Keratinocyte (primary cell): ENCODE results near the gene ATP8A2. TPM values are rescaled to one million over a fixed set of nuclear protein-coding genes. Genes with fewer than 3 reads are reported as not detected.

ENCODE experiments used
- DNase-seq: peaks from one replicate; pipeline ENCODE4 v3.0.0-alpha.2; 2011; ENCODE audit warnings: low read depth, missing footprints, low spot score
- FAIRE-seq: peaks from 2 replicates; lab custom pipeline; 2011; peaks lifted over from hg19 to GRCh38; lab: Jason Lieb, UNC
- H2AFZ ChIP-seq: 2 replicates; pipeline ENCODE4 v1.6.0; 2012; ENCODE audit warnings: low read length, control low read depth, inconsistent platforms; ENCODE audit not compliant: control insufficient read depth
- H3K27ac ChIP-seq: 2 replicates; pipeline ENCODE4 v1.5.1; 2011; ENCODE audit warnings: low read length; ENCODE audit not compliant: control insufficient read depth, insufficient read depth
- H3K27me3 ChIP-seq: 3 replicates; pipeline ENCODE4 v1.6.0; 2011; ENCODE audit warnings: low read length; ENCODE audit not compliant: control insufficient read depth, insufficient read depth; ENCODE audit errors: extremely low read depth
- H3K36me3 ChIP-seq, 2 experiments: 2 replicates in 1 of 2; 3 replicates in 1 of 2; pipeline ENCODE4 v1.5.1; 2011; ENCODE audit warnings: low read length in 2 of 2, mild to moderate bottlenecking in 1 of 2; ENCODE audit not compliant: control insufficient read depth in 2 of 2, insufficient read depth in 2 of 2; ENCODE audit errors: extremely low read depth in 1 of 2
- H3K4me1 ChIP-seq: 3 replicates; pipeline ENCODE4 v1.5.1; 2011; ENCODE audit warnings: low read length; ENCODE audit not compliant: control insufficient read depth, insufficient read depth; ENCODE audit errors: extremely low read depth
- H3K4me2 ChIP-seq: 3 replicates; pipeline ENCODE4 v1.6.0; 2011; ENCODE audit warnings: low read depth, low read length; ENCODE audit not compliant: control insufficient read depth, insufficient read depth; ENCODE audit errors: extremely low read depth
- H3K4me3 ChIP-seq, 3 experiments: fragments of 200-600 bp in 1 of 3; sonication (generic) in 1 of 3; 2 replicates in 2 of 3; 3 replicates in 1 of 3; pipeline ENCODE4 v1.5.1; 2011 to 2016; ENCODE audit warnings: low read length in 3 of 3, mild to moderate bottlenecking in 3 of 3, control low read depth in 2 of 3, inconsistent platforms in 1 of 3, low read depth in 1 of 3, mixed read lengths in 1 of 3, mixed run types in 1 of 3, moderate library complexity in 1 of 3; ENCODE audit not compliant: control insufficient read depth in 2 of 3, insufficient read depth in 2 of 3; ENCODE audit errors: extremely low read depth in 1 of 3
- H3K79me2 ChIP-seq: 2 replicates; pipeline ENCODE4 v1.6.0; 2012; ENCODE audit warnings: low read length; ENCODE audit not compliant: control insufficient read depth, insufficient read depth
- H3K9ac ChIP-seq: 3 replicates; pipeline ENCODE4 v1.6.0; 2011; ENCODE audit warnings: low read length; ENCODE audit not compliant: control insufficient read depth, insufficient read depth; ENCODE audit errors: extremely low read depth
- H3K9me1 ChIP-seq: 3 replicates; pipeline ENCODE4 v1.6.0; 2011; ENCODE audit warnings: low read length; ENCODE audit not compliant: control insufficient read depth, insufficient read depth; ENCODE audit errors: extremely low read depth
- H3K9me3 ChIP-seq: 2 replicates; pipeline ENCODE4 v1.5.1; 2012; ENCODE audit warnings: low read depth, low read length; ENCODE audit not compliant: control insufficient read depth
- H4K20me1 ChIP-seq: 3 replicates; pipeline ENCODE4 v1.6.0; 2011; ENCODE audit warnings: low read length; ENCODE audit not compliant: control insufficient read depth, insufficient read depth; ENCODE audit errors: extremely low read depth
- EZH2 ChIP-seq: IDR thresholded peaks from one replicate; pipeline ENCODE4 v1.6.1; 2012; ENCODE audit warnings: inconsistent platforms, mild to moderate bottlenecking, low read length, moderate library complexity
- dilution Hi-C: fragments of 300-500 bp; cut with MboI; formaldehyde crosslinking; loops from one replicate; pipeline ENCODE4 v1.7.0; 2020; ENCODE audit warnings: low sequenced_read_pairs; ENCODE audit not compliant: extremely low pct_ligation_motif_present
- polyA plus RNA-seq, 5 experiments: library from polyadenylated mRNA; depleted of rRNA in 3 of 5; stranded (reverse) in 3 of 5; stranded (forward) in 1 of 5; unstranded in 1 of 5; fragments of >200 nt; gene quantifications; 1 replicate in 1 of 5; 2 replicates in 3 of 5; 3 replicates in 1 of 5; pipeline versions ENCODE4 v1.2.1 to v1.2.3, GENCODE V29; 2011 to 2012; ENCODE audit warnings: missing spikeins in 2 of 5, low read depth in 1 of 5, low replicate concordance in 1 of 5
- TF ChIP-seq, protein P1 (sequence below), 3 experiments: IDR thresholded peaks in 1 of 3; conservative IDR thresholded peaks in 1 of 3; optimal IDR thresholded peaks in 1 of 3; 2 replicates in 2 of 3; 3 replicates in 1 of 3; pipeline versions ENCODE3 to v1.5.1; 2011; ENCODE audit warnings: low read length in 3 of 3, mild to moderate bottlenecking in 3 of 3, moderate library complexity in 2 of 3, control low read depth in 1 of 3, inconsistent platforms in 1 of 3; ENCODE audit not compliant: insufficient read depth in 2 of 3; ENCODE audit errors: extremely low read depth in 1 of 3

Gene ATP8A2
- polyA plus RNA-seq, 1 donor (not counting 4 experiments of a cell fraction or from before 2014, with no cell fraction given), result 0.16 TPM

DNA sequence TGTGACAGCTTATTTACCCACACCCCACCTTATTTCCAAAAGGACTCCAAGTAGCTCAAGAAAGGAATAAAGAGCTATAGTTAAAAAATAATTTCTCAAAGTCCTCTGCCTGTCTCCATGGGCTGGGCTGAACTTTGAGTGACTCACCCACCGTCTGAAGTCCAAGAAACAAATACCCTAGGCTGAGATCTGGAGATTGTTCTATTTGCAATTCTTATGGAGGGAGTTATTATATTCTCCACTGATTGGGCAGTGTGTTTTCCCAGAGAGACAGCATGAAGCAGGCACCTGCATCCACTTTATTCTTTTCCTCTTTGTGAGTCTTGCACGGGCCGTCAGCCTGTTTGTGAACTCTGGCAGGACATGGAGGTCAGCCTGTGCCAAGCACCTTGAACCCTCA lies 616.9 kb downstream of the ATP8A2 start:
- no peaks in the 10 kb centered on the region for H3K9me1 ChIP-seq
- no peaks in the 10 kb centered on the region for H3K4me1 ChIP-seq
- no peak for TF ChIP-seq EZH2
- TF ChIP-seq, protein P1, sequence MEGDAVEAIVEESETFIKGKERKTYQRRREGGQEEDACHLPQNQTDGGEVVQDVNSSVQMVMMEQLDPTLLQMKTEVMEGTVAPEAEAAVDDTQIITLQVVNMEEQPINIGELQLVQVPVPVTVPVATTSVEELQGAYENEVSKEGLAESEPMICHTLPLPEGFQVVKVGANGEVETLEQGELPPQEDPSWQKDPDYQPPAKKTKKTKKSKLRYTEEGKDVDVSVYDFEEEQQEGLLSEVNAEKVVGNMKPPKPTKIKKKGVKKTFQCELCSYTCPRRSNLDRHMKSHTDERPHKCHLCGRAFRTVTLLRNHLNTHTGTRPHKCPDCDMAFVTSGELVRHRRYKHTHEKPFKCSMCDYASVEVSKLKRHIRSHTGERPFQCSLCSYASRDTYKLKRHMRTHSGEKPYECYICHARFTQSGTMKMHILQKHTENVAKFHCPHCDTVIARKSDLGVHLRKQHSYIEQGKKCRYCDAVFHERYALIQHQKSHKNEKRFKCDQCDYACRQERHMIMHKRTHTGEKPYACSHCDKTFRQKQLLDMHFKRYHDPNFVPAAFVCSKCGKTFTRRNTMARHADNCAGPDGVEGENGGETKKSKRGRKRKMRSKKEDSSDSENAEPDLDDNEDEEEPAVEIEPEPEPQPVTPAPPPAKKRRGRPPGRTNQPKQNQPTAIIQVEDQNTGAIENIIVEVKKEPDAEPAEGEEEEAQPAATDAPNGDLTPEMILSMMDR (optimal IDR thresholded peaks at IDR 0.05 in 1 of 3, IDR thresholded peaks at IDR 0.05 in 1 of 3, conservative IDR thresholded peaks at IDR 0.05 in 1 of 3; ENCODE audit: extremely low read depth in 1 of 3, insufficient read depth in 2 of 3, low read length in 3 of 3), result no peak
- dilution Hi-C loops, result no loop called here
- no peak overlapping the region for H3K27ac ChIP-seq
- no peak overlapping the region for H3K9ac ChIP-seq
- H3K4me2 ChIP-seq, result no peak overlapping the region
- H3K36me3 ChIP-seq, result no peaks in the 10 kb centered on the region
- no peak overlapping the region for H2AFZ ChIP-seq
- H3K27me3 ChIP-seq, result no peaks in the 10 kb centered on the region
- DNase-seq, result no peak
- no peaks in the 10 kb centered on the region for H3K9me3 ChIP-seq
- FAIRE-seq, result no peak
- H4K20me1 ChIP-seq, result no peaks in the 10 kb centered on the region
- no peaks in the 10 kb centered on the region for H3K79me2 ChIP-seq
- H3K4me3 ChIP-seq, result no peak overlapping the region

DNA sequence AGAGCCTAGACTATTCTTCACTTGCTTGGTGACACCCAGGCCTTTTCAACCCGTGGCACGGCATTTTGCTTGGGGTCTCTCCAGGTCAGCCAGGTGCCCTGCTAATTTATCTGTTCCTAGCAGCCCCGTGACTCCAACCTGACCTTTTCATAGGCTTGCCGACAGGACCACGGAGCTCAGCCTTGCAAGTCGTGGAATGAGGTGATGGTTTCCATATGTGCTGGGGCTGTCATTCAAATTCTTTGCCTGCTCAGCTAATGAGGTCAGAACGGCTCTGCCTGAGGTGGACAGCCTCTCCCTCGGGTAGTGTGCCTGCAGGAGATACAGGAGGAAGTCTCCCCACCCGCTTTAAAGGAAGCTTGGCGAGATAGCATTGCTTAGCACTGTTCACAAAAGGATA lies 619.0 kb downstream of the ATP8A2 start:
- Histone ChIP-seq H4K20me1 (no peaks in the 10 kb centered on the region), H3K27ac (no peak overlapping the region), H3K27me3 (no peaks in the 10 kb centered on the region), H2AFZ (no peak overlapping the region), H3K9me3 (no peaks in the 10 kb centered on the region), H3K36me3 (no peaks in the 10 kb centered on the region), H3K4me3 (no peak overlapping the region), H3K4me2 (no peak overlapping the region), H3K4me1 (no peaks in the 10 kb centered on the region), H3K79me2 (no peaks in the 10 kb centered on the region), H3K9ac (no peak overlapping the region), H3K9me1 (no peaks in the 10 kb centered on the region)
- DNase-seq (no peak), FAIRE-seq (no peak)
- dilution Hi-C loops, result no loop called here
- TF ChIP-seq, protein P1 (optimal IDR thresholded peaks at IDR 0.05 in 1 of 3, IDR thresholded peaks at IDR 0.05 in 1 of 3, conservative IDR thresholded peaks at IDR 0.05 in 1 of 3; ENCODE audit: extremely low read depth in 1 of 3, insufficient read depth in 2 of 3, low read length in 3 of 3), result no peak
- no peak for TF ChIP-seq EZH2
